GM21737 (cell line): ENCODE measurements around the gene PTP4A1.
A peak's percentile ranks its signal among the peaks of the same experiment; 100 is the strongest.
"Not testable (repeated sequence)": the region's sequence is repeated elsewhere in the genome, so short reads cannot be mapped to it uniquely, and the experiment has no call there.

Experiments
- ATAC-seq: cut with Tn5 transposase; IDR thresholded peaks from one replicate; pipeline ENCODE4 v1.9.1; 2021; ENCODE audit warnings: mild to moderate bottlenecking, moderate library complexity; ENCODE audit not compliant: unreplicated experiment

The PTP4A1 gene

GRCh38 chr6:63572044-63572746, at the start of gene PTP4A1, which contains the start of gene LOC128125822:
Gene PTP4A1 (plus strand): TSS chr6:63572480. CDS start chr6:63576881, 4,401 bp downstream.
Gene LOC128125822 (plus strand): TSS chr6:63572480.
- ATAC-seq: peak; percentile 89

- ATAC-seq: not testable (repeated sequence)
These were observed 49.4 kb upstream of the PTP4A1 start for GRCh38 chr6:63522911-63523287.

- ATAC-seq: no peak
These were observed 48.6 kb upstream of the PTP4A1 start for GRCh38 chr6:63523630-63524029.

GRCh38 chr6:63525186-63525878, 46.9 kb upstream of the PTP4A1 start:
- no peak for ATAC-seq

- no peak for ATAC-seq
These were observed 45.3 kb upstream of the PTP4A1 start for GRCh38 chr6:63526931-63527330.

- ATAC-seq: no peak
These were observed 44.4 kb upstream of the PTP4A1 start for GRCh38 chr6:63527658-63528514.

GRCh38 chr6:63529498-63529897, 42.8 kb upstream of the PTP4A1 start:
- no peak for ATAC-seq

GRCh38 chr6:63530182-63530581, 42.1 kb upstream of the PTP4A1 start:
- no peak for ATAC-seq

- no peak for ATAC-seq
These were observed 41.3 kb upstream of the PTP4A1 start for GRCh38 chr6:63530991-63531390.

- no peak for ATAC-seq
These were observed 39.3 kb upstream of the PTP4A1 start for GRCh38 chr6:63533026-63533425.

- ATAC-seq: no peak
These were observed 38.3 kb upstream of the PTP4A1 start for GRCh38 chr6:63533952-63534351.

- peak; percentile 71 for ATAC-seq
These were observed 34.9 kb upstream of the PTP4A1 start for GRCh38 chr6:63537201-63537958.

GRCh38 chr6:63537959-63538300, 34.4 kb upstream of the PTP4A1 start:
- ATAC-seq: no peak

- no peak for ATAC-seq
These were observed 33.7 kb upstream of the PTP4A1 start for GRCh38 chr6:63538550-63538949.

- ATAC-seq: no peak
These were observed 29.3 kb upstream of the PTP4A1 start for GRCh38 chr6:63543001-63543400.

GRCh38 chr6:63543982-63544381, 28.3 kb upstream of the PTP4A1 start:
- no peak for ATAC-seq

GRCh38 chr6:63546236-63546635, 26.0 kb upstream of the PTP4A1 start:
- ATAC-seq: no peak

- no peak for ATAC-seq
These were observed 25.6 kb upstream of the PTP4A1 start for GRCh38 chr6:63546697-63547096.

- ATAC-seq: no peak
These were observed 23.2 kb upstream of the PTP4A1 start for GRCh38 chr6:63549076-63549475.

GRCh38 chr6:63553208-63553607, 19.1 kb upstream of the PTP4A1 start:
- ATAC-seq: peak; percentile 100

GRCh38 chr6:63553900-63554299, 18.4 kb upstream of the PTP4A1 start:
- ATAC-seq: no peak
